HEK293T (cell line): ENCODE data around the gene DIAPH3.

Source experiments
- CTCF ChIA-PET: fragments of 350-600 bp; formaldehyde crosslinking; extraction: SDS; loops from one replicate; lab custom pipeline; 2021; ENCODE audit warnings: antibody characterized with exemption, inconsistent platforms; lab: Yijun Ruan, JAX
- POLR2A ChIA-PET: fragments of 350-600 bp; formaldehyde crosslinking; extraction: SDS; loops from one replicate; lab custom pipeline; 2020; ENCODE audit warnings: antibody characterized with exemption, inconsistent platforms; lab: Yijun Ruan, JAX
- DNase-seq: peaks from one replicate; pipeline ENCODE4 v3.0.0; 2012; ENCODE audit warnings: mixed read lengths; ENCODE audit errors: extremely low spot score
- ARNT ChIP-seq: fragments of 450-650 bp; IDR thresholded peaks from 2 replicates; pipeline ENCODE4 v1.6.1; 2017; ENCODE audit warnings: mild to moderate bottlenecking
- BHLHE40 ChIP-seq: fragments of 450-650 bp; IDR thresholded peaks from 2 replicates; pipeline ENCODE4 v1.6.1; 2016; ENCODE audit warnings: mild to moderate bottlenecking, moderate library complexity, borderline replicate concordance
- CTBP1 ChIP-seq: fragments of 450-650 bp; IDR thresholded peaks from 2 replicates; pipeline ENCODE4 v1.6.1; 2016; ENCODE audit warnings: borderline replicate concordance
- ELF4 ChIP-seq: fragments of 450-650 bp; IDR thresholded peaks from 2 replicates; pipeline ENCODE4 v1.6.1; 2017; ENCODE audit warnings: antibody characterized with exemption
- FOXA1 ChIP-seq: fragments of 450-650 bp; IDR thresholded peaks from 2 replicates; pipeline ENCODE4 v1.6.1; 2016; ENCODE audit warnings: mild to moderate bottlenecking
- FOXK2 ChIP-seq: fragments of 450-650 bp; IDR thresholded peaks from 2 replicates; pipeline ENCODE4 v1.6.1; 2016; ENCODE audit warnings: mild to moderate bottlenecking
- FOXM1 ChIP-seq: fragments of 450-650 bp; IDR thresholded peaks from 2 replicates; pipeline ENCODE4 v1.6.1; 2017; ENCODE audit warnings: mild to moderate bottlenecking, borderline replicate concordance
- HDGF ChIP-seq: fragments of 450-650 bp; IDR thresholded peaks from 2 replicates; pipeline ENCODE4 v1.6.1; 2017; ENCODE audit warnings: antibody characterized with exemption, borderline replicate concordance
- L3MBTL2 ChIP-seq: fragments of 450-650 bp; conservative IDR thresholded peaks from 2 replicates; pipeline ENCODE4 v1.6.1; 2016; ENCODE audit warnings: mild to moderate bottlenecking
- LEF1 ChIP-seq: fragments of 450-650 bp; IDR thresholded peaks from 2 replicates; pipeline ENCODE4 v1.6.1; 2017; ENCODE audit warnings: mild to moderate bottlenecking, borderline replicate concordance
- NFRKB ChIP-seq: fragments of 450-650 bp; IDR thresholded peaks from 2 replicates; pipeline ENCODE4 v1.6.1; 2016; ENCODE audit warnings: mild to moderate bottlenecking, moderate library complexity
- PKNOX1 ChIP-seq: fragments of 450-650 bp; IDR thresholded peaks from 2 replicates; pipeline ENCODE4 v1.6.1; 2016
- SP1 ChIP-seq: fragments of 450-650 bp; IDR thresholded peaks from 2 replicates; pipeline ENCODE4 v1.6.1; 2017
- SUZ12 ChIP-seq: fragments of 450-650 bp; IDR thresholded peaks from 2 replicates; pipeline ENCODE4 v1.6.1; 2016; ENCODE audit warnings: mild to moderate bottlenecking
- TARDBP ChIP-seq: fragments of 450-650 bp; IDR thresholded peaks from 2 replicates; pipeline ENCODE4 v1.6.1; 2016
- ZNF384 ChIP-seq: fragments of 450-650 bp; IDR thresholded peaks from 2 replicates; pipeline ENCODE4 v1.6.1; 2016

Gene DIAPH3

GRCh38 chr13:59829690-59830089, 334.0 kb downstream of the DIAPH3 start:
- TF ChIP-seq SUZ12 (no peak), PKNOX1 (no peak), FOXK2 (no peak), FOXM1 (no peak), LEF1 (no peak), NFRKB (no peak), ARNT (no peak), ELF4 (no peak), ZNF384 (no peak), CTBP1 (no peak), TARDBP (no peak), BHLHE40 (no peak), FOXA1 (no peak), HDGF (no peak), SP1 (no peak), L3MBTL2 (no peak)
- CTCF ChIA-PET: no interaction called here
- DNase-seq: no peak
- POLR2A ChIA-PET: no interaction called here

- TF ChIP-seq ELF4: no peak
- no peak for TF ChIP-seq PKNOX1
- no peak for TF ChIP-seq ZNF384
- TF ChIP-seq LEF1: no peak
- no peak for TF ChIP-seq BHLHE40
- TF ChIP-seq CTBP1: no peak
- TF ChIP-seq HDGF: no peak
- no peak for TF ChIP-seq SP1
- ChIA-PET POLR2A (no interaction called here), CTCF (no interaction called here)
- DNase-seq: no peak
Observed at GRCh38 chr13:59823486-59823885, 340.2 kb downstream of the DIAPH3 start.

GRCh38 chr13:59809564-59809963, 354.2 kb downstream of the DIAPH3 start:
- POLR2A ChIA-PET: no interaction called here
- TF ChIP-seq FOXA1 (no peak), BHLHE40 (no peak)
- CTCF ChIA-PET: no interaction called here
- no peak for DNase-seq

- ChIA-PET CTCF (no interaction called here), POLR2A (no interaction called here)
- no peak for TF ChIP-seq CTBP1
- TF ChIP-seq FOXK2: no peak
- TF ChIP-seq SUZ12: no peak
- no peak for TF ChIP-seq FOXM1
- no peak for TF ChIP-seq L3MBTL2
- TF ChIP-seq HDGF: no peak
- no peak for TF ChIP-seq NFRKB
- DNase-seq: no peak
Observed at GRCh38 chr13:59806801-59807200, 356.9 kb downstream of the DIAPH3 start.

GRCh38 chr13:59801107-59801880, 362.4 kb downstream of the DIAPH3 start:
- ChIA-PET POLR2A (no interaction called here), CTCF (no interaction called here)
- no peak for TF ChIP-seq FOXM1
- no peak for TF ChIP-seq SUZ12
- TF ChIP-seq ARNT: no peak
- no peak for TF ChIP-seq TARDBP
- no peak for TF ChIP-seq FOXK2
- TF ChIP-seq PKNOX1: no peak
- no peak for TF ChIP-seq ZNF384
- no peak for TF ChIP-seq LEF1
- TF ChIP-seq BHLHE40: no peak
- no peak for TF ChIP-seq HDGF
- TF ChIP-seq NFRKB: no peak
- no peak for TF ChIP-seq CTBP1
- TF ChIP-seq FOXA1: no peak
- no peak for TF ChIP-seq ELF4
- no peak for TF ChIP-seq SP1
- no peak for DNase-seq

- no peak for TF ChIP-seq L3MBTL2
- no peak for TF ChIP-seq PKNOX1
- no peak for TF ChIP-seq FOXA1
- TF ChIP-seq ZNF384: no peak
- TF ChIP-seq FOXM1: no peak
- TF ChIP-seq TARDBP: no peak
- TF ChIP-seq SUZ12: no peak
- CTCF ChIA-PET: no interaction called here
- no peak for DNase-seq
- POLR2A ChIA-PET: no interaction called here
Observed at GRCh38 chr13:59793107-59793506, 370.6 kb downstream of the DIAPH3 start.
